ENCODE data around the gene NLRC5.
"Not testable (repeated sequence)": the region's sequence is repeated elsewhere in the genome, so short reads cannot be mapped to it uniquely, and the experiment has no call there.

The NLRC5 gene

DNA sequence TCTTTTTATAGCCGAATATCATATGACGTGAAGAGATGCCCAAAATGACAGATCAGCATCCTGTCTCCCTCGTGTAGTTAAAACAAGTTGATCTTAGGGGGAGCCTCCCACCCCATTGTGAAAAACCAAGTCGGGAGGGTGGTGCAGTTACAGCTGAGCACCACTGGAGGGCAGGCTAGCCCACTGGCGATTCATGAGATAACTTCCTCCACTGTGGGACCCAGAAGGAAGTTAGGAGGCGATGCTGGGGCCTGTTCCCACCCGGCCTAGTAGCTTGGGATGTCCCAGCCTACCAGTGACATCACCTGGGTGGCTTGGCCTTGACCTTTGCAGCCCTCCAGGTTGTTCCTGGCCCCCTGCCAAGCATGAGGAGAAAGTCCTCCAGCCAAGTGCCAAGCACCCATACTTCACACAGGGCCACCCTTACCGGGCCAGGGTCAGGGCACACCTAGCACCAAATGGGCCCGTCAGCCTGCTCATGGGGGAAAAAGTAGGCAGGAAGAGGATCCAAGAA, 95.0 kb downstream of the NLRC5 start:
- no peak for DNase-seq

DNA sequence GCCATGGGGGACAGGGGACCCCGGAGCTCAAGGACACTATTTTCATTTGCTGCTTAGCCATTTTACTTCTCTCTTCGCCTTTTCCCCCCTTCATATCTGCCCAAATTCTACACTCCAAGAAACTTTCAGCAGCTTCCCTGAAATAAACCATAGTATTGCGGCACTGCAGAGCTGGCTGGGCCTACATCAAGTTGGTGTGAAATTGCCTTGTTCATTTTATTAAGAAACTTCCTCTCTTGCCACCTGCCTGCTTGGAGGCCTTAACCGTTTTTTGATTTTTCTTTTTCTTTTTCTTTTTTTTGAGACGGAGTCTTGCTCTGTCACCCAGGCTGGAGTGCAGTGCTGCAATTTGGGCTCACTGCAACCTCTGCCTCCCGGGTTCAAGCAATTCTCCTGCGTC, 95.6 kb downstream of the NLRC5 start:
- no peak for DNase-seq

DNA sequence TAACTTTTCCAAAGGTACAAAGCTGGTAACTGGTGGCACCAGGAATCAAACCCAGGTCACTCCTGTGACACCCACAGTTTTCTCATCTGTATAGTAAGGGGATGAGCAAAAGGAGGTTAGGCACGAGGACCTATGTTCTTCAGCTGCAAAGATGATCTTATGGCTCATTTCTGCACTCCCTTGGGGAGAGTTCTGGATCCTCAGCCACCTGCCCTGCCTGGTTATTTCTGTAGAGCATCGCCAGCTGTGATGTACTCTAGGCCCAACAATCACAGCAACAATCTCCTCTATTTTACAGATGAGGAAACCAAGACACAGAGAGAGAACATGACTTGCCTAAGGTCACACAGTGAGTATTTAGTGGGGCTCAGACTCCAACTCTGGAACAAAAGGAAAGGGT, 97.6 kb downstream of the NLRC5 start:
- DNase-seq, result no peak

DNA sequence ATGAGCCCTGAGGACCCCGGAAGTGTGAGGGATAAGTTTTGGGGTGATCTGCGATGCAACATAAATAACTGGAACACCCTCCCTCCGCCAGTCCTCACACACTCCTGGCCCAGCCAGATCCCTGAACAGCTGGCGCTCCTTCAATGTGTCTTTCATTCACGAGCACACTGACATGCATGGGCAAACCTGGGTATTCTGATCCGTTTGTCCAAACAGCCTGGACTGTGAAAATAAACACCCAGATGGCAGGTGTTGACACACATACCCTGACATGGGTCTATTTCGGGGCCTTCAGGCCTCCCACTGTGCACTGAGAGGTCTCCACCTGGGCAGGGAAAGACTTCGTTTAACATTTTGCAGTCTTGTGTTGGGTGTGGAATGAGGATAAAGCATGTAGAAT, 100.0 kb downstream of the NLRC5 start:
- no peak for DNase-seq

DNA sequence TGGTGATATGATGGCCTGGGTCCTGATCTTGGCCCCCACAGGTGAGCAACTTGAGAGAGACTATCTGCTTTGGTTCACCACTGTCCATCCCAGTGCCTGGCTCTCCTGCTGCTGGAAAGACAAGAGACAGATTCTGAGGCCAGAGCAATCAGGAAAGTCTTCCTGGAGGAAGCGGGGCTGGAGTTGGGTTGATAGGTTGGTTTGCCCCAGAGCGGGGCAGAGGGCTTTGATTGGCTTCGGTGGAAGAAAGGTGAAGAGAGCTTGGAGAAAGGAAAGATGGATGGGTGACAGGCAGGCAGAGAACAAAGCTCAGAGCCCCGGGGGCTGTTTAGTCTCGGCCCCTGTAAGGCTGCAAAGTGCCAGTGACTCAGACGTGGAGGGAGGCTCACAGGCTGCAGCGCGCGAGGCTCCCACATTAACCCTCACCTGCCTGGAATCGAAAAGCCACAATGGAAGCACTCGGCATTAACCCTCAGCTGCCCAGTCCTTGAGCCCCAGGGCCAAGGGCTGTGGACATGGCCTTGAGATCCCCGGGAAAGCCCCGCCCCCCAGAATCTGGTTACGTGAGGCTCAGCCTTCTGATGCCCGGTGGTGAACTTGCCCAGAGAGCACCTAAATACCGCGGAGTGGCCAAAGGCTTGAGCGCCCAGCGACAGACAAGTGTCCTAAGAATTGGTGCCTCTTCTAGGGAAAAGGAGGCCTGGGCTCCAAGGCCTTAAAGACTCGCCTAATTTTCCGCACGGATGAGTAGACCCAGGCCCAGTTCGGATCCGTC, 102.0 kb downstream of the NLRC5 start:
- DNase-seq, result no peak

DNA sequence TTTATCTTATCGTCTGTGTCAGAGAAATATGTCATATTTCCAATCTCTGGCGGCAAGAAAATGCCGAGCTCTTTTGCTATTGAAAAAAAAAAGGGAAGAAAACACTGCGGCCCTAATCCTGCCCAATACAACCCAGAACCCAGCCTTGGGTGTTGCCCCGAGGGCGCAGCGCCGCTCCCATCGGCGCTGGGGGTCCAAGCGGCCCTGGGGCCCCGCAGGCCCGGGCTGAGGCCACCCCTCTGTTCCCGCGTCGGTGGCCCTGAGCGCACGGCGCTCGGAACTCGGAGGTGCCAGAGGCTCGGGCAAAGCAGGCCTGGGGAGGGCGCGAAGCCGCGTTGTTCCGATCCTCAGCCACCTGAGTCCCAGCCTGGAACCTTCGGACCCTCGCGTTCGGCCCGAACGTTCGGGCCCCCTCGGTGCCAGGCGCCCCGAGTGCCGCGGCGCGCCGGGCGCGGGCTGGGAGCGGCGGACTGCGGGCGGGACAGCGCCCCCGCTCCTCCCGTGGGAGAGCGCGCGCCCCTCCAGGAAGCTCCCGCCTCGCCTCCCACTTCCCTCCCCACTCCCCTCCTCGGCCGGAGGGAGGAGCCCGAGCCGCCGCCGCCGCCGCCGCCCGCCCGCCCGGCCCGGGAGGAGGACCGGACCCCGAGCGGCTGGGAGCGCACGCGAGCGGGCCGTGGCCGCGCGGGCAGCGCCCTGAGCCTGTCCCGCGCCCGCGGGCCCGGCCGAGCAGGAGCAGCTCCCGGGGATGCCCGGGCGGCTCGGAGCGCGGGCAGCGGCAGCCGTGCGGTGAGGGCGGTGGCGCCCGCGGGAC, 102.8 kb downstream of the NLRC5 start, which contains the start of gene CPNE2:
TSS of gene CPNE2 (plus strand) at position 609 of the 811 bp plus-strand sequence. CDS start 18,160 bp downstream, outside the sequence.
- DNase-seq, result no peak

DNA sequence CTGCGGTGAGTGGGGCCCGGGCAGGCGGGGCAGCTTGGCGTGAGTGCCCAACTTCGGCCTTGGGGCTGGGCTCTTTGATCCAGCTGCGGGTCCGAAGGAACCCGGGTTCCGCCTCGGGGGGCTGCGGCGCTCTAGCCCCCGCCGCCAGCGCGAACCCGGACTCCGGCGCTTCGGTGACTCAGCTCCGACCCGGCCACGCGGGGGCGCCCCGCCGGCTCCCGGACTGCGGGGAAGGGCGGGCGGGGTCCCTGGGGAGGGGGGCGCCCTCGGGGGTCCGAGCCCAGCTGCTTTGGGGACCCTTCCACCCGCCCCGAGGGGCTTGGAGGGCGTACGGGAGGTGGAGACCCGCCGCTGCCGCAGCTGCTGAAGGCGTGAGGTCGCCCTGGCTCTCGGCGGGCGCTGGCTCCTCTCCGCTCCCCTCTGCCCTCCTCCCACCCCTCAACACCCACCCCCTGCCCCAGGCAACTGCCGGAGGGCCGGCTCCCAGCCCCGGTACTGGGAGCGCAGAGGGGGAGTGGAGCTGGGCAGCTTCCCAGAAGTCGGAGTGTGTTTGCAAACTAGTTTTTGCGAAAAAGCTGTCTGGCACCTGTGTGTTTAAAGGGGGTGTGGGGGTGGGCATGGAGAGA, 103.5 kb downstream of the NLRC5 start:
- no peak for DNase-seq

DNA sequence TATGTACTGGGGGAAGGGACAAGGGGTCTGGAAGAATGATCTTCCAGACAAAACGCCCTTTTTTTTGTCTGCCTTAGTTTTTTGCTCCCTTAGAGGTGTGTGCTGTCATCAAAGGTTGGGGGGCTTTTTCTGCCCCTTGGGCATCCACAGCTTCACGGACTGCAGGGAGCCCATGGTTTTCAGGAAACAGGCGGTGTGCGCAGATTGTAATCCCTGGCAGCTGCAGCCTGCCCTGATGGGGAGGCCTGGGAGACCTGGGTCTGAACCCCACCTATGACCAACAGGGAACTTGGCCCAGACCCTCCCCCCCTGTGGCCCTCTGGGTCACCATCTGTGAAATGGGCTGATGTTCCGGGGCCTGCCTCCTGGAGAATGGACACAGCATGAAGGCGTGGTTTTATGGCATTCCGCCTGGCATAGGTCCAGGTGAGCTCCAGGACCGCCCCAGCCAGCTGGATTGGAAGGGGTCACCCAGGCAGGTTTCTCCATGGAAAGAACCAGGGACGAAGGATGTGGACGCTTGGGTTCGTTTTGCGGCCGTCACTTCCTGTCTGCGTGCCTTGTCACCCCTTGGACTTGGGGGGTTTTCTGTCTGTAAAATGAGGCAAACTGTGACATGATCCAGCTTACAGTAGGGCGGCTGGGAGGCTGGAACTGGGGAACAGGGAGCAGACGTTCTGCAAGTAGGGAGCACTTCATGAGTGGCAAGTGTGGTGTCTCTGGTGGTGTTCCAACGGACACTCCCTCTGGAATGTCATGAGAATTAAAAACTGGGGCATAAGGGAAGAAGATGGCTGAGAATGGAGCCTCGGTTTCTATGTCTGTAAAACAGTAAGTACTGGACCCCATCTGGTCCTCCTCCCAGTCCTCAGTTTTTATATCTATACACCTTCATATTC, 104.6 kb downstream of the NLRC5 start:
- no peak for DNase-seq

DNA sequence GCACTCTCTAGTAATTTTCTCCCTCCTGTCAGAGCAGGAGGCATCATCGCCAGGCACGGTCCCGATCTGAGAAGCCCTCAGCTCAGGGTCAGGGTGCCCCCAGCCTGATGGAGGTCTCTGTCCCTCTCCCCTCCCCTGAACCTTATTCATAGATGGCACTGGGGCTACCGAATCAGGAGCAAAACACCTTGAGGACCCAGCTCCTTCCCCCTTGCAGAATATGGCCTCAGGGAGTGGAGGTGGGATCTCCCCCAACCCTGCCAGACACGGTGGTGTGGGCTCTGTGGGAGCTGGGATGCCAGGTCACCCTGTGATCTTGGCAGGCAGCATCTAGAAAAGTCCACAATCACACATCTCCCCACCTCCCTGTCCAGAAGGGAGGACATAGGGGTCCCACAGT, 105.6 kb downstream of the NLRC5 start:
- no peak for DNase-seq

DNA sequence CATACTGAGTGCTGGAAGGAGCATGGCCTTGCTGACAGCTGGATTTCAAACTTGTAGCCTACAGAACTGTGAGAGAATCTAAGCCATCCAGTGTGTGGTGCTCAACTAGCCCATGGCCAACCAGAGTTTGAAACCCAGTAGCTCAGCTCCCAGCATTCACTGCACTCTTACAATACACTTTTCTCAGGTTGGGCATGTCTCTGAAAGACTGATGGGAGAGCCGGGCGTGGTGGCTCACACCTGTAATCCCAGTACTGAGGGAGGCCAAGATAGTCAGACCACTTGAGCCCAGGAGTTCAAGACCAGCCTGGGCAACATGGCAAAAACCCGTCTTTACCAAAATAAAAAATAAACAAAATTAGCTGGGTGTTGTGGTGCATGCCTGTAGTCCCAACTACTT, 106.8 kb downstream of the NLRC5 start:
- DNase-seq, result no peak

DNA sequence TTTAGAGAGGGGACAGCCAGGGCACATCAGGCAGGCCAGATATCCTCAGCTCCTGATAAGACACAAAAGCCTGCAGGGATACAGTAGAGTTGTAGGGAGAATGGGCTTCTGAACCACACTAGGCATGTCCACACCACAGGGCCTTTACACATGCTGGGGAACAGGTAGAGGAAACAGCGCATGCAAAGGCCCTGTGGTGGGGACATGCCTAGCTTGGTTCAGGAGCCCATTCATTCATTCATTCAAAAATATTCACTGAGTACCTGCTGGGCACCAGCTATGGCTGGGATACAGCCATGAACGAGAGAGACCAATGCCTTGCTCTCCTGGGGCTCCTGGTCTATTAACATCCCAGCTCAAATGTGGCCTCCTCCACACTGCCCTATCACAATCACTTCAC, 107.4 kb downstream of the NLRC5 start:
- DNase-seq, result no peak

DNA sequence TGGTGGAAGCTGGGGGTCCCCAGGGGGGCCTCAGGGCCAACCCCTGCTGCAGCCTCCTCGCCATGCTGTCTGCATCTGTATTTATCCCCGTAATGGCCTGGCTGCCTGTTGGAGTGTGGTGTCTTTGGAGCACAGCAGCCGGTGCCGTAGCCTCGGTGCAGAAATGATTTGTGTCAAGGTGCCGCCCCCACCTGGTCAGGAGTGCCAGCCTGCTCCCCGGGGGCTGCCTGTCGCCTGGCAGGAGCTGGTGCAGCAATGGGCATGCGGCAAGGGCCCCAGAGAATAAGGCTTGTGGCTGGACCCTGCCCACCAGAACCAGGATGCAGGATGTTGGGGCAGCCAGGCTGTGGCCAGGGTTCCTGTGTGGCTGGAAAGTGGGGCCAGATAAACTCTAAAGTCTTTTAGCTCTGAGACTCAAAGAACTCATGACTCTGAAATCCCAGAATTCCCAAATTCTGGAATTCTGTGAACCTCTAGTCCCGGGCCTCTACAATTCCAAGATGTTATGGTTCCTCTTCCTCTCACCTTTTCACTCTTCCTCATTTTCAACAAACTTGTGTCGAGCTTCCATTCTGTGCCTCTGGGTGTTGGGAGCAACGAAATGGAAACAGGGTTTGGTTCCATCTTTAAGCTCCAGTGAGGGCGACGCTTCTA, 109.0 kb downstream of the NLRC5 start:
- no peak for DNase-seq

DNA sequence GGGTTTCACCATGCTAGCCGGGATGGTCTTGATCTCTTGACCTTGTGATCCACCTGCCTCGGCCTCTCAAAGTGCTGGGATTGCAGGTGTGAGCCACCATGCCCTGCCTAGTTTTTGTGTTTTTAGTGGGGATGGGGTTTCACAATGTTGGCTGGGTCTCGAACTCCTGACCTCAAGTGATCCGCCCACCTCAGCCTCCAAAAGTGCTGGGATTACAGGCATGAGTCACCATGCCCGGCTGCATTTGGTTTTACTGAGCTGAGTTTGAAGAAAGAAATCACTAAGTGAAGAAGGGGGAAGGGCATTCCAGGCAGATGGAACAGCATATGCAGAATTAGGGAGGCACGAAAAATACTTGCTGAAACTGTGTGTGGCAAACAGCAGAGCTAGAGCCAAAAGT, 110.6 kb downstream of the NLRC5 start:
- not testable (repeated sequence) for DNase-seq

DNA sequence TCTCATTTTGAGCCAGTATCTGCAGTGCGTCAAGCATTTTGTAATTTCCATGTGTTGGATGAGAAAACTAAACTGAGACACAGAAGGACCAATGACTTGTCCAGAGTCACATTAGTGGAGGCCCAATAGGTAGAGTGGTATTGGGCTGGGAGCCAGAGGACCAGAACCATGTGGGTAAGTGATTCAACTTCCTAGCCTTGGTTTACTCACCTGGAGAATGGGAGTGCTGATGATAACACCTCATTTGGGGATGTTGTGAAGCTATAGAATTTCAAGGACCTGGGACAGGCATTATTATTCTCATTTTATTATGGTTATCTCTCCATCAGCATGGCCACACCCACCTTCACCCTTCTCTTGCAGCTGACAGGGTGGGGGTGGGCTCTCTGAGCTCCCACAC, 111.1 kb downstream of the NLRC5 start:
- no peak for DNase-seq

DNA sequence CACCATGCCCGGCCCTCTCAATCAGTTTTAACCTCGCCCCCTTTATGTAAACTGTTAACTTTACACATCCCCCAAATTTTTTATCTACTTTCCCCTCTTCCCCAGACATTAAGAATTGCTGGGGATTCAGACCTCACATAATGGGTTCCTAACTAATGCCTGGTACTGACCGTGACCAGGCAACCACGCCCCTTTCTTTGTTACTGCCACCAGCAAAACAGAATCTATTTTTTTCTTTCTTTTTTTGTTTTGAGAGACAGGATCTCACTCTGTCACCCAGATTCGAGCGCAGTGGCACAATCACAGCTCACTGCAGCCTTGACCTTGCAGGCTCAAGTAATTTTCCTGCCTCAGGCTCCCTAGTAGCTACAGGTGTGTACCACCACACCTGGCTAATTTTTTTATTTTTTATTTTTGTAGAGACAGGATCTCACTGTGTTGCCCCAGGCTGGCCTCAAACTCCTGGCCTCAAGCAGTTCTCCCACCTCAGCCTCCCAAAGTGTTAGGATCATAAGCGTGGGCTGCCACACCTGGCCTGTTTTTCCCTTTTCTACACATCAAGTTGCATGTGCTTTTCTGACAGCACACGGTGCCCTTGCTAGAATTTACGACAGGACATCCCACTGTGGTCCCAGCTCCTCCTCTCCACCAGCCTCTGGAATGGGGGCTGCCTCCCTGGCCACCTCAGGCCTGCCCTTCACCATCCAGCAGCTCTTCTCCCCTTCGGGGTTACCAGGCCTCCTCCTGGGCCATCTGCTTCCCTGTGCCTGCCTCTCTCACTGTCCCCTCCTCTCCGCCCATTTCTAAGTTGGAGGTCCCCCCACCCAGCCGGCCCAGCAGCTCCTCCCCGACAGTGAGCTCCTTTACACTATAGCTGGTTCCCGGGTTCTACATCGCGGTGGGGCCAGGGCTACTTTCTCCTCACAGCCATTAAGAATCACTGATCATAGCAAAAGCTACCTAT, 113.8 kb downstream of the NLRC5 start:
- DNase-seq, result no peak

DNA sequence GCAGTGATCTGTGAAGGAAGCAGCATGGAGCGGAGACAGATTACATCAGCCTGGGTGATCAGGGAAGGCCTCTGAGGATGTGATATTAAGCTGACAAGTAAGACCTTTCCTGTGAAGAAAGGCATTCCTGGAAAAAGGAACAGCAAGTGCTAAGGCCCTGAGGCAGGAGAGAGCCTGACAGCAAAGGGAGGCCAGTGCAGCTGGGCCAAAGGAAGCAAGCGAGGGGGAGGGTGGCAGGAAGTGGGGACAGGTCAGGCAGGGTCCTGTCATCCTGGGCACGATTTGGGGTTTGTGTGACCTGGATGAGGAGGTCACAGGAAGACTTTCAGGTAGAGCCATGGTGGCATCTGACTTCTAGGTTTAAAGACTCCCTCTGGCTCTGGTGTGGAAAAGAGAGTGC, 115.3 kb downstream of the NLRC5 start:
- DNase-seq, result no peak

DNA sequence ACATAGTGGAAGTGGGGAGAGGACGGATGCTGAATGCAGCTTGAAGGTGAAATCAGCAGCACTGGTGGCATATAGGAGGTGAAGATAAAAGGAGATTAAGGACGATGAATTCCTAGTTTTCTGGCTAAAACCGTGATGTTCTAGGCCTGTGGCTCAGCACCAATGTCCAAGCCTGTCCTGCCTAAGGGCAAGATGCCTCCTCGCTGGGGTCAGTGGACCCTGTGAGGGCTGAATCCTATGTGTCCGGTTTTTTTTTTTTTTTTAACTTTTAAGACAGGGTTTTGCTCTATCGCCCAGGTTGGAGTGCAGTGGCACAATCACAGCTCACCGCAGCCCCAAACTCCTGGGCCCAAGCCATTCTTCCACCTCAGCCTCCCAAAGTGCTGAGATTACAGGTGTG, 115.8 kb downstream of the NLRC5 start:
- DNase-seq, result no peak

DNA sequence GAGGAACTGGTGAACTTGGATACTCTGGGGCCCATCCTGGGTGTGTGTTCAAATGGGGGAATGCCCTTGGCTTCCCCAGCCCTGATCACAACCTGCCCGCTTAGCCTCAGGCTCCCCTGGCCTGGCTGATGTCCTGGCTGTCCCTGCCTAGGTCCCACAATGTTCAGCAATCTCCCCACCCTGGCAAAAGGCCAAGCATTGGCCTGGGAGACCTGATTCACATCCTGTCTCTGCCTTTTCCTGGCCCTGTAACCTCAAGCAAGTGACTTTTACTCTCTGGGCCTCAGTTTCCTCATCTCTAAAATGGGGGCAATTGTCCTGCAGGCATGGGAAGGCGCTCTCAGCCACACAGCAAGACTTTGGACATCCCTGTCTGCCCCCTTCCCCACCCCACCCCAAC, 117.4 kb downstream of the NLRC5 start:
- no peak for DNase-seq

DNA sequence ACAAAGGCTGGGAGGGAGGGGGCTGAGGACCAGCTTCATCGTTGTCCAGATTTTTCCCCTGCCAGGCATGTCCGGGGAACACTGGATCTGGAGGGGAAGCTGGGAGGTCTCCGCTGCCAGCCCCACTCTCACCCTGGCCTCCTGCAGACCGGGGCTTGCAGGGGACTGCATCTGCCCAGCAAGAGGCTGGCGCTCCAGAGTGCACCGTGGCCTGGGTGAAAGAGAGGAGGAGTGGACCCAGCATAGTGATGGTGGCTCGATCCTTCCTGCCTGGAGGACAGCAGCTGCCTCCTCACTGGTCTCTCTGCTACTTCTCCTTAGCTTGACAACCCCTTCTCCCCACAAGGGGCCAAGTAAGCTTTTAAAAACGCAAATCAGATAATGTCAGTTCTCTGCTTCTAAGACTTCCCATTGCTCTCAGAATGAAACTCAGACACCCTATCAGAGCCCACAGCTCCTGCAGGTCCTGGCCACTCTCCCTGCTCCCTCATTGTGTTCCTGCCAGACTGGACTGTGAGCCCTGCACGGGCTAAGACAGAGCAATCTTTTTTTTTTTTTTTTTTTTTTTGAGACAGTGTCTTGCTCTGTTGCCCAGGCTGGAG, 118.1 kb downstream of the NLRC5 start:
- no peak for DNase-seq

DNA sequence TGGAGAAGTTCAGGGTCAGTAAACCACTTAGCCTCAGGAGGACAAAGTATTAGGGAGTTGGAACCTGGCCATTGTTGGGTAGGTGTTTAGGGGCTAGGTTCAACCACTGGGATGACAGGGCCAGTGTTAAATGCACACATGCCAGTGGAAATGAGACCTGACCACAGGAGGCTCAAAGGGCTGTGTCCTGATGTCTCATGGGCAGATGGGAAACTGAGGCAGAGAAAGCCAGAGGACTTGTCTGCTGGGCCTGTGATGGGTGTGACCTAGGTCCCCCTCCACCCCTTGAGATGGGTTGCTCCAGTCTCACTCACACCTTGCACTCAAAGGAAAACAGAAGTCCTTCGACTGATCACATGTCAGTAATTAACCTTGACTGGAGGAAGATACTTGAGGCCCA, 119.1 kb downstream of the NLRC5 start:
- DNase-seq, result no peak

Measured in GOT3 (cell line).